Measurements from ENCODE around the gene MIB2.

DNA sequence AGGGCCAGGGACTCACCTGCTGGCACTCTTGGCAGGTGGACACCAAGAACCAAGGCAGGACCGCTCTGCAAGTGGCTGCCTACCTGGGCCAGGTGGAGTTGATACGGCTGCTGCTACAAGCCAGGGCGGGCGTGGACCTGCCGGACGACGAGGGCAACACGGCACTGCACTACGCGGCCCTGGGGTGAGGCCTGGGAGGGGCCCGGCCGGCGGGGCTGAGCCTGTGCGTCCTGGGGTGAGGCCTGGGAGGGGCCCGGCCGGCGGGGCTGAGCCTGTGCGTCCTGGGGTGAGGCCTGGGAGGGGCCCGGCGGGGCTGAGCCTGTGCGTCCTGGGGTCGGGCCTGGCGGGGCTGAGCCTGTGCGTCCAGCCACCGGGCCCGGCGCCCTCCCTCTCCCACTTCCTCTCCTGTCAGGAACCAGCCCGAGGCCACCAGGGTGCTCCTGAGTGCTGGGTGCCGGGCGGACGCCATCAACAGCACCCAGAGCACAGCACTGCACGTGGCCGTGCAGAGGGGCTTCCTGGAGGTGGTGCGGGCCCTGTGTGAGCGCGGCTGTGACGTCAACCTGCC is 12.0 kb downstream of the MIB2 start:
- TF ChIP-seq, protein P1, sequence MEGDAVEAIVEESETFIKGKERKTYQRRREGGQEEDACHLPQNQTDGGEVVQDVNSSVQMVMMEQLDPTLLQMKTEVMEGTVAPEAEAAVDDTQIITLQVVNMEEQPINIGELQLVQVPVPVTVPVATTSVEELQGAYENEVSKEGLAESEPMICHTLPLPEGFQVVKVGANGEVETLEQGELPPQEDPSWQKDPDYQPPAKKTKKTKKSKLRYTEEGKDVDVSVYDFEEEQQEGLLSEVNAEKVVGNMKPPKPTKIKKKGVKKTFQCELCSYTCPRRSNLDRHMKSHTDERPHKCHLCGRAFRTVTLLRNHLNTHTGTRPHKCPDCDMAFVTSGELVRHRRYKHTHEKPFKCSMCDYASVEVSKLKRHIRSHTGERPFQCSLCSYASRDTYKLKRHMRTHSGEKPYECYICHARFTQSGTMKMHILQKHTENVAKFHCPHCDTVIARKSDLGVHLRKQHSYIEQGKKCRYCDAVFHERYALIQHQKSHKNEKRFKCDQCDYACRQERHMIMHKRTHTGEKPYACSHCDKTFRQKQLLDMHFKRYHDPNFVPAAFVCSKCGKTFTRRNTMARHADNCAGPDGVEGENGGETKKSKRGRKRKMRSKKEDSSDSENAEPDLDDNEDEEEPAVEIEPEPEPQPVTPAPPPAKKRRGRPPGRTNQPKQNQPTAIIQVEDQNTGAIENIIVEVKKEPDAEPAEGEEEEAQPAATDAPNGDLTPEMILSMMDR (IDR thresholded peaks at IDR 0.05; ENCODE audit: poor library complexity, severe bottlenecking): no peak
- no peak for TF ChIP-seq TAF1 (IDR thresholded peaks at IDR 0.05; ENCODE audit: low read depth)
- no peak for TF ChIP-seq POLR2AphosphoS5 (IDR thresholded peaks at IDR 0.05)
- TF ChIP-seq, protein P2, sequence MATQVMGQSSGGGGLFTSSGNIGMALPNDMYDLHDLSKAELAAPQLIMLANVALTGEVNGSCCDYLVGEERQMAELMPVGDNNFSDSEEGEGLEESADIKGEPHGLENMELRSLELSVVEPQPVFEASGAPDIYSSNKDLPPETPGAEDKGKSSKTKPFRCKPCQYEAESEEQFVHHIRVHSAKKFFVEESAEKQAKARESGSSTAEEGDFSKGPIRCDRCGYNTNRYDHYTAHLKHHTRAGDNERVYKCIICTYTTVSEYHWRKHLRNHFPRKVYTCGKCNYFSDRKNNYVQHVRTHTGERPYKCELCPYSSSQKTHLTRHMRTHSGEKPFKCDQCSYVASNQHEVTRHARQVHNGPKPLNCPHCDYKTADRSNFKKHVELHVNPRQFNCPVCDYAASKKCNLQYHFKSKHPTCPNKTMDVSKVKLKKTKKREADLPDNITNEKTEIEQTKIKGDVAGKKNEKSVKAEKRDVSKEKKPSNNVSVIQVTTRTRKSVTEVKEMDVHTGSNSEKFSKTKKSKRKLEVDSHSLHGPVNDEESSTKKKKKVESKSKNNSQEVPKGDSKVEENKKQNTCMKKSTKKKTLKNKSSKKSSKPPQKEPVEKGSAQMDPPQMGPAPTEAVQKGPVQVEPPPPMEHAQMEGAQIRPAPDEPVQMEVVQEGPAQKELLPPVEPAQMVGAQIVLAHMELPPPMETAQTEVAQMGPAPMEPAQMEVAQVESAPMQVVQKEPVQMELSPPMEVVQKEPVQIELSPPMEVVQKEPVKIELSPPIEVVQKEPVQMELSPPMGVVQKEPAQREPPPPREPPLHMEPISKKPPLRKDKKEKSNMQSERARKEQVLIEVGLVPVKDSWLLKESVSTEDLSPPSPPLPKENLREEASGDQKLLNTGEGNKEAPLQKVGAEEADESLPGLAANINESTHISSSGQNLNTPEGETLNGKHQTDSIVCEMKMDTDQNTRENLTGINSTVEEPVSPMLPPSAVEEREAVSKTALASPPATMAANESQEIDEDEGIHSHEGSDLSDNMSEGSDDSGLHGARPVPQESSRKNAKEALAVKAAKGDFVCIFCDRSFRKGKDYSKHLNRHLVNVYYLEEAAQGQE (IDR thresholded peaks at IDR 0.05; ENCODE audit: borderline replicate concordance): no peak
- no peak for TF ChIP-seq RAD21 (conservative IDR thresholded peaks at IDR 0.05)
- no peak for TF ChIP-seq EP300 (conservative IDR thresholded peaks at IDR 0.05; ENCODE audit: poor library complexity, severe bottlenecking)
- TF ChIP-seq EZH2 (IDR thresholded peaks at IDR 0.05; ENCODE audit: borderline replicate concordance, insufficient read depth, low read length, poor library complexity, severe bottlenecking): no peak
- TF ChIP-seq MXI1 (conservative IDR thresholded peaks at IDR 0.05; ENCODE audit: poor library complexity, severe bottlenecking): no peak
